OCI-LY3 (cell line): ENCODE measurements around the gene ANKRD33B.

Experiments
- EZH2phosphoT487 ChIP-seq: fragments of 200-600 bp; shearing (Covaris generic); IDR thresholded peaks from 2 replicates; pipeline ENCODE4 v1.6.1; 2018; ENCODE audit warnings: antibody characterized with exemption, mixed run types, low read depth
- TF ChIP-seq, protein P1 (sequence below): fragments of 200-600, 300-600 bp; sonication (generic); IDR thresholded peaks from 2 replicates; pipeline ENCODE4 v1.5.1; 2014; ENCODE audit warnings: antibody characterized with exemption, low read length, low read depth

GRCh38 chr5:10615693-10616092 lies 51.8 kb downstream of the ANKRD33B start:
- TF ChIP-seq, protein P1, sequence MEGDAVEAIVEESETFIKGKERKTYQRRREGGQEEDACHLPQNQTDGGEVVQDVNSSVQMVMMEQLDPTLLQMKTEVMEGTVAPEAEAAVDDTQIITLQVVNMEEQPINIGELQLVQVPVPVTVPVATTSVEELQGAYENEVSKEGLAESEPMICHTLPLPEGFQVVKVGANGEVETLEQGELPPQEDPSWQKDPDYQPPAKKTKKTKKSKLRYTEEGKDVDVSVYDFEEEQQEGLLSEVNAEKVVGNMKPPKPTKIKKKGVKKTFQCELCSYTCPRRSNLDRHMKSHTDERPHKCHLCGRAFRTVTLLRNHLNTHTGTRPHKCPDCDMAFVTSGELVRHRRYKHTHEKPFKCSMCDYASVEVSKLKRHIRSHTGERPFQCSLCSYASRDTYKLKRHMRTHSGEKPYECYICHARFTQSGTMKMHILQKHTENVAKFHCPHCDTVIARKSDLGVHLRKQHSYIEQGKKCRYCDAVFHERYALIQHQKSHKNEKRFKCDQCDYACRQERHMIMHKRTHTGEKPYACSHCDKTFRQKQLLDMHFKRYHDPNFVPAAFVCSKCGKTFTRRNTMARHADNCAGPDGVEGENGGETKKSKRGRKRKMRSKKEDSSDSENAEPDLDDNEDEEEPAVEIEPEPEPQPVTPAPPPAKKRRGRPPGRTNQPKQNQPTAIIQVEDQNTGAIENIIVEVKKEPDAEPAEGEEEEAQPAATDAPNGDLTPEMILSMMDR, result no peak
- TF ChIP-seq EZH2phosphoT487, result no peak
